Activated CD8-positive, alpha-beta T cell treated with anti-CD3 and anti-CD28 coated beads for 36 hours (primary cell): Measurements from ENCODE around the gene TRAPPC11. TPM values are rescaled to one million over a fixed set of nuclear protein-coding genes. Genes with fewer than 3 reads are reported as not detected.

Experiments used
- ATAC-seq: fragments of 200-7000 bp; cut with Tn5 transposase; one replicate; pipeline ENCODE4 v1.10.0; 2021; ENCODE audit warnings: mild to moderate bottlenecking, moderate library complexity
- CTCF ChIA-PET: fragments of 350-600 bp; sonication (Branson Sonifier 250); formaldehyde crosslinking; loops from one replicate; lab custom pipeline; 2021; ENCODE audit warnings: antibody characterized with exemption; lab: Charles Lee
- POLR2A ChIA-PET: fragments of 350-600 bp; sonication (Branson Sonifier 250); formaldehyde crosslinking; loops from one replicate; lab custom pipeline; 2021; ENCODE audit warnings: antibody characterized with exemption; lab: Charles Lee
- DNase-seq: peaks from one replicate; pipeline ENCODE4 v3.0.0-alpha.2; 2020
- H3K27ac Mint-ChIP-seq: one replicate; pipeline ENCODE4 v1.8.0; 2021; ENCODE audit warnings: mild to moderate bottlenecking, mixed read lengths
- H3K27me3 Mint-ChIP-seq: one replicate; pipeline ENCODE4 v1.8.0; 2021; ENCODE audit warnings: mixed read lengths
- H3K36me3 Mint-ChIP-seq: one replicate; pipeline ENCODE4 v1.8.0; 2021; ENCODE audit warnings: low read depth, mixed read lengths
- H3K4me1 Mint-ChIP-seq: one replicate; pipeline ENCODE4 v1.8.0; 2021; ENCODE audit warnings: low read depth, mixed read lengths
- H3K4me3 Mint-ChIP-seq: one replicate; pipeline ENCODE4 v1.8.0; 2021; ENCODE audit warnings: mild to moderate bottlenecking, moderate library complexity, mixed read lengths
- H3K9me3 Mint-ChIP-seq: one replicate; pipeline ENCODE4 v1.8.0; 2021; ENCODE audit warnings: mixed read lengths
- intact Hi-C: fragments of 100-400 bp; cut with micrococcal nuclease; formaldehyde crosslinking; loops from one replicate; pipeline ENCODE4 v1.10.0; 2022
- total RNA-seq, 2 experiments: library from RNA; stranded (reverse); gene quantifications; one replicate each; pipeline ENCODE4 v1.2.3, GENCODE V29; 2021
- TF ChIP-seq, protein P1 (sequence below): fragments of 200-600 bp; IDR thresholded peaks from one replicate; pipeline ENCODE4 v1.8.0; 2022; ENCODE audit warnings: antibody characterized with exemption, mild to moderate bottlenecking

The TRAPPC11 gene
- total RNA-seq, 2 experiments from 2014 or later: 28.5 to 32.2 TPM

DNA sequence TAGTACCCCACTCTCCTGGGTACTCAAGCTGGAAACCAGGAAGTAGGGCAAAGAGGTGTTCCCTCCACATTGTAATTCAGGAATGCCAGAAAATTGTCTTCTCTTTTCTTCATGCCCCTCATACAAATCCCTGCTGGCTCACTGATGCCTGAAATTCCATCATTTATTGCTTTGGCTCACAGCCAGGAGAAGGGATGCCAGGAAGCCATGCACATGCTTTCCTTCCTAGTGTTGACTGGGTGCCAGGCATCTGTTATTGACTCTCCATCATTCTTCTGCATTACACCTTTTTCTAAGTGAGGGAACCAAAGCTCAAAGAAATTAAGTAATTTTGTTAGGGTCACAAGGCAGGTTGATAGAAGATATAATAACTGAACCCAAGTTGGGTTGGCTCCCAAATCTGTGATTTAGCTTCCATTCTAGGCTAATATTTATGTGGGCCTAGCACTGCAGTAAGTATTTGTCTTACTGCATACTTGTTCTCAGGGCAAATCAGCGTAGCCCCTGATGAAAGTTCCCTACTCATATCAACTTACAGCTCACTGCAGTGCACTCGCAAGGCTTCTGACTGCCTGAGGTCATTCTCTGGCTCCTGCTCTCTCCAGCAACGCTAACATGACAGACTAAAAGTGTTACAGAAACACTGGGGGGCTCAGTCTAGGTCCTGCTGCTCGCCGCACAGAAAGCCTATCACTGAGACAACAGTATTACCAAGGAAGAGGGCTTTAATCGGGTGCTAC, 89.0 kb downstream of the TRAPPC11 start:
- ChIA-PET CTCF (interaction anchor here (1.3 kb wide), 1 partner anchor 27 kb away, joined by 3 read pairs; no protein-coding TSS in a partner anchor), POLR2A (no interaction called here)
- DNase-seq: no peak
- Mint-ChIP-seq H3K27me3 (peaks cover 6% of the 10 kb centered on the region), H3K36me3 (no peaks in the 10 kb centered on the region), H3K4me3 (no peak overlapping the region), H3K4me1 (no peaks in the 10 kb centered on the region), H3K27ac (no peak overlapping the region), H3K9me3 (no peaks in the 10 kb centered on the region)
- TF ChIP-seq, protein P1, sequence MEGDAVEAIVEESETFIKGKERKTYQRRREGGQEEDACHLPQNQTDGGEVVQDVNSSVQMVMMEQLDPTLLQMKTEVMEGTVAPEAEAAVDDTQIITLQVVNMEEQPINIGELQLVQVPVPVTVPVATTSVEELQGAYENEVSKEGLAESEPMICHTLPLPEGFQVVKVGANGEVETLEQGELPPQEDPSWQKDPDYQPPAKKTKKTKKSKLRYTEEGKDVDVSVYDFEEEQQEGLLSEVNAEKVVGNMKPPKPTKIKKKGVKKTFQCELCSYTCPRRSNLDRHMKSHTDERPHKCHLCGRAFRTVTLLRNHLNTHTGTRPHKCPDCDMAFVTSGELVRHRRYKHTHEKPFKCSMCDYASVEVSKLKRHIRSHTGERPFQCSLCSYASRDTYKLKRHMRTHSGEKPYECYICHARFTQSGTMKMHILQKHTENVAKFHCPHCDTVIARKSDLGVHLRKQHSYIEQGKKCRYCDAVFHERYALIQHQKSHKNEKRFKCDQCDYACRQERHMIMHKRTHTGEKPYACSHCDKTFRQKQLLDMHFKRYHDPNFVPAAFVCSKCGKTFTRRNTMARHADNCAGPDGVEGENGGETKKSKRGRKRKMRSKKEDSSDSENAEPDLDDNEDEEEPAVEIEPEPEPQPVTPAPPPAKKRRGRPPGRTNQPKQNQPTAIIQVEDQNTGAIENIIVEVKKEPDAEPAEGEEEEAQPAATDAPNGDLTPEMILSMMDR: no peak
- intact Hi-C loops: no loop called here
- no peak for ATAC-seq

DNA sequence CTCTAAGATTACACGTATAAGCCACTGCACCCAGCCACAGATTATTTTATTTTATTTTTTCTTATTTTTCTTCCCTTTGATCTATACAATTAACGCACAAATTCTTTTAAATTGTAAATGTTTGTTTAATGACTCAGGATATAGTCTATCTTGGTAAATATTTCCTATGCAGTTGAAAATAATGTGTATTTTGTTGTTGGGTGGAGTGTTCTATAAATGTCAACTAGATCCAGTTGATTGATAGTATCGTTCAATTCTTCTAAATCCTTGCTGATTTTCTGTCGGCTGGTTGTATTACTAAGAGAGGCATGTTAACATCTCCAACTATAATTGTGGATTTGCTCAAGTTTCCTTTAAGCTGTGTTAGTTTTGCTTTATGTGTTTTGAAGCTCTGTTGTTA, 92.0 kb downstream of the TRAPPC11 start:
- intact Hi-C loops: no loop called here
- no peak overlapping the region for H3K27ac Mint-ChIP-seq
- H3K36me3 Mint-ChIP-seq: no peaks in the 10 kb centered on the region
- H3K9me3 Mint-ChIP-seq: no peaks in the 10 kb centered on the region
- no peak for ATAC-seq
- ChIA-PET POLR2A (no interaction called here), CTCF (no interaction called here)
- no peak overlapping the region for H3K4me3 Mint-ChIP-seq
- H3K4me1 Mint-ChIP-seq: no peaks in the 10 kb centered on the region
- H3K27me3 Mint-ChIP-seq: peaks cover 3% of the 10 kb centered on the region
- DNase-seq: no peak
- TF ChIP-seq, protein P1: no peak

- ChIA-PET POLR2A (no interaction called here), CTCF (no interaction called here)
- no peak for DNase-seq
- H3K27me3 Mint-ChIP-seq: peaks cover 9% of the 10 kb centered on the region
- no peaks in the 10 kb centered on the region for H3K9me3 Mint-ChIP-seq
- H3K27ac Mint-ChIP-seq: no peak overlapping the region
- H3K4me1 Mint-ChIP-seq: no peaks in the 10 kb centered on the region
- ATAC-seq: no peak
- H3K4me3 Mint-ChIP-seq: no peak overlapping the region
- H3K36me3 Mint-ChIP-seq: no peaks in the 10 kb centered on the region
- intact Hi-C loops: no loop called here
- TF ChIP-seq, protein P1: no peak
Measured at GRCh38 chr4:183755596-183755995, 96.5 kb downstream of the TRAPPC11 start.

GRCh38 chr4:183757060-183757459, 98.0 kb downstream of the TRAPPC11 start:
- ATAC-seq: no peak
- ChIA-PET POLR2A (interaction anchor here (0.6 kb wide), 1 partner anchor 209 kb away, joined by 3 read pairs; no protein-coding TSS in a partner anchor), CTCF (no interaction called here)
- H3K9me3 Mint-ChIP-seq: no peaks in the 10 kb centered on the region
- intact Hi-C loops: no loop called here
- H3K27ac Mint-ChIP-seq: no peak overlapping the region
- DNase-seq: no peak
- H3K4me3 Mint-ChIP-seq: no peak overlapping the region
- H3K4me1 Mint-ChIP-seq: no peaks in the 10 kb centered on the region
- TF ChIP-seq, protein P1: no peak
- no peaks in the 10 kb centered on the region for H3K36me3 Mint-ChIP-seq
- H3K27me3 Mint-ChIP-seq: peaks cover 10% of the 10 kb centered on the region

DNA sequence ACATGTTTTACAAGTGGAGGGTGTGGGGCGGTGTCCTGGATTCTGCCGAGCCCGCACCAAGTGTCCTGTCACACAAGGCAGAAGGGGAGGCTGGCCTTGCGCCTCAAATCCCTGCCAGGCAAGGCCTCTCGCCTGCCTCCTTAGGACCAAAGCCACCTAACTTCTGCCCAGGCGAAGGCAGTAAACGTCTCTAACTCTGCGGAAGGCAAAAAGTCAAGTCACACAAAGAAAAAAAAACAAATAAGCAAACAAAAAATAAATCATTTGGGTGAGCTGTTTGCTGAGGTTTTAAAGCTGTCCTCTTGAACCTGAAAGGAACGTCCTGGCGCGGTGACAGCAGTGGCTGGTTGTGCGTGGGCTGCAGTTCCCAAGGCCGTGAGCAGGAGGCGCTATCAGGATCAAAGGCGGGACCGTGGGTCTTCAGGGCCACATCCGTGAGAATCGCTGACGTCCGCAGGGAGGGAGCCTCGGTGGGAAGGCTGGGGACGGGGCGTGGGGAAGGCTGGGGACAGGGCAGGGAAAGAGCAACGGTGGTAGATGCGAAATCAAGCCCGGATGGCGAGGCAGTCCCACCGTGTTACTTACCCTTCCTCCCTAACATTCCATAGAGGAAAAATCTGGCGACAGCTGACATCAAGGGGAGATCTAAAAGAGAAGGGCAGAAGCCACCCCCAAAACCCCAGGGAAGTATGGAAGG, 99.1 kb downstream of the TRAPPC11 start:
- Mint-ChIP-seq H3K27ac (no peak overlapping the region), H3K27me3 (peaks cover 11% of the 10 kb centered on the region), H3K36me3 (no peaks in the 10 kb centered on the region), H3K9me3 (no peaks in the 10 kb centered on the region), H3K4me3 (no peak overlapping the region), H3K4me1 (no peaks in the 10 kb centered on the region)
- DNase-seq (peak; percentile 2), ATAC-seq (no peak)
- POLR2A ChIA-PET: no interaction called here
- TF ChIP-seq, protein P1: no peak
- intact Hi-C loops: no loop called here
- CTCF ChIA-PET: no interaction called here
